ENCODE results near the gene NEDD4L.

Gene NEDD4L

GRCh38 chr18:58217052-58217451 is 173.0 kb downstream of the NEDD4L start:
- H3K9me3 ChIP-seq (replicated peaks in 1 of 2; ENCODE audit: control insufficient read depth in 2 of 2, insufficient read depth in 1 of 2, low read depth in 1 of 2, low read length in 2 of 2), result no peaks in the 10 kb centered on the region
- H3K23ac ChIP-seq (ENCODE audit: low read depth, low read length, poor library complexity), result no peak overlapping the region
- H2BK12ac ChIP-seq (ENCODE audit: low read length), result no peak overlapping the region
- H2BK5ac ChIP-seq (ENCODE audit: low read length), result no peak overlapping the region
- DNase-seq (ENCODE audit: low spot score), result no peak
- H3K4me3 ChIP-seq (ENCODE audit: low read length in 2 of 2), result no peak overlapping the region
- H3K36me3 ChIP-seq (replicated peaks in 1 of 2; ENCODE audit: control insufficient read depth in 2 of 2, insufficient read depth in 2 of 2, low read length in 2 of 2), result no peaks in the 10 kb centered on the region
- H3K18ac ChIP-seq (ENCODE audit: low read length), result no peak overlapping the region
- no peak overlapping the region for H4K8ac ChIP-seq (ENCODE audit: low read depth, low read length)
- no peak overlapping the region for H2BK15ac ChIP-seq (ENCODE audit: low read length)
- no peak overlapping the region for H2AFZ ChIP-seq (ENCODE audit: low read length)
- H3K4me1 ChIP-seq (ENCODE audit: control insufficient read depth in 2 of 2, insufficient read depth in 1 of 2, low read depth in 1 of 2, low read length in 2 of 2), result peaks cover 7 to 10% of the 10 kb centered on the region in 2 donors
- H3K14ac ChIP-seq (ENCODE audit: low read length), result no peak overlapping the region
- H3K4me2 ChIP-seq (ENCODE audit: insufficient read depth, low read length, poor library complexity, severe bottlenecking), result no peak overlapping the region
- H3K27ac ChIP-seq (replicated peaks; ENCODE audit: low read length), result no peak overlapping the region
- no peaks in the 10 kb centered on the region for H3K27me3 ChIP-seq (ENCODE audit: control insufficient read depth in 3 of 3, insufficient read depth in 3 of 3, low read depth in 1 of 3, low read length in 3 of 3)
- no peak overlapping the region for H3K4ac ChIP-seq (ENCODE audit: low read length)
- no peak overlapping the region for H2AK5ac ChIP-seq (ENCODE audit: low read depth, low read length)
- H2BK120ac ChIP-seq (ENCODE audit: low read depth, low read length), result no peak overlapping the region
- WGBS, 2 donors (ENCODE audit: extremely low coverage in 2 of 2, insufficient read length in 2 of 2, insufficient replicate concordance in 1 of 2), result no CpG with 5 or more reads among the region's 3 CpGs
- H3K79me1 ChIP-seq (ENCODE audit: low read depth, low read length), result no peaks in the 10 kb centered on the region
- H4K91ac ChIP-seq (ENCODE audit: low read depth, low read length, poor library complexity), result no peak overlapping the region
- H3K9ac ChIP-seq (ENCODE audit: low read depth, low read length, poor library complexity), result no peak overlapping the region

- H3K27me3 ChIP-seq (ENCODE audit: control insufficient read depth in 3 of 3, insufficient read depth in 3 of 3, low read depth in 1 of 3, low read length in 3 of 3), result no peaks in the 10 kb centered on the region
- no peak overlapping the region for H2BK5ac ChIP-seq (ENCODE audit: low read length)
- no peak overlapping the region for H3K27ac ChIP-seq (replicated peaks; ENCODE audit: low read length)
- H2AFZ ChIP-seq (ENCODE audit: low read length), result no peak overlapping the region
- H3K14ac ChIP-seq (ENCODE audit: low read length), result no peak overlapping the region
- no peaks in the 10 kb centered on the region for H3K79me1 ChIP-seq (ENCODE audit: low read depth, low read length)
- H3K23ac ChIP-seq (ENCODE audit: low read depth, low read length, poor library complexity), result no peak overlapping the region
- no peak overlapping the region for H2BK15ac ChIP-seq (ENCODE audit: low read length)
- H3K9ac ChIP-seq (ENCODE audit: low read depth, low read length, poor library complexity), result no peak overlapping the region
- H4K91ac ChIP-seq (ENCODE audit: low read depth, low read length, poor library complexity), result no peak overlapping the region
- no peak overlapping the region for H3K4me2 ChIP-seq (ENCODE audit: insufficient read depth, low read length, poor library complexity, severe bottlenecking)
- DNase-seq (ENCODE audit: low spot score), result no peak
- H3K4ac ChIP-seq (ENCODE audit: low read length), result no peak overlapping the region
- H3K36me3 ChIP-seq (replicated peaks in 1 of 2; ENCODE audit: control insufficient read depth in 2 of 2, insufficient read depth in 2 of 2, low read length in 2 of 2), result no peaks in the 10 kb centered on the region
- H3K18ac ChIP-seq (ENCODE audit: low read length), result no peak overlapping the region
- no peak overlapping the region for H2BK120ac ChIP-seq (ENCODE audit: low read depth, low read length)
- H3K4me3 ChIP-seq (ENCODE audit: low read length in 2 of 2), result no peak overlapping the region
- H3K9me3 ChIP-seq (replicated peaks in 1 of 2; ENCODE audit: control insufficient read depth in 2 of 2, insufficient read depth in 1 of 2, low read depth in 1 of 2, low read length in 2 of 2), result no peaks in the 10 kb centered on the region
- no peak overlapping the region for H2BK12ac ChIP-seq (ENCODE audit: low read length)
- no peak overlapping the region for H4K8ac ChIP-seq (ENCODE audit: low read depth, low read length)
- peaks cover 10% of the 10 kb centered on the region in 2 donors for H3K4me1 ChIP-seq (ENCODE audit: control insufficient read depth in 2 of 2, insufficient read depth in 1 of 2, low read depth in 1 of 2, low read length in 2 of 2)
- WGBS, 2 donors (ENCODE audit: extremely low coverage in 2 of 2, insufficient read length in 2 of 2, insufficient replicate concordance in 1 of 2), result no CpG with 5 or more reads among the region's 1 CpG
- H2AK5ac ChIP-seq (ENCODE audit: low read depth, low read length), result no peak overlapping the region
These were observed 174.1 kb downstream of the NEDD4L start for GRCh38 chr18:58218117-58218516.

- H3K9me3 ChIP-seq (replicated peaks in 1 of 2; ENCODE audit: control insufficient read depth in 2 of 2, insufficient read depth in 1 of 2, low read depth in 1 of 2, low read length in 2 of 2), result no peaks in the 10 kb centered on the region
- H3K4me3 ChIP-seq (ENCODE audit: low read length in 2 of 2), result no peak overlapping the region
- no peaks in the 10 kb centered on the region for H3K79me1 ChIP-seq (ENCODE audit: low read depth, low read length)
- no peak overlapping the region for H3K4me2 ChIP-seq (ENCODE audit: insufficient read depth, low read length, poor library complexity, severe bottlenecking)
- no peak overlapping the region for H2BK15ac ChIP-seq (ENCODE audit: low read length)
- H3K9ac ChIP-seq (ENCODE audit: low read depth, low read length, poor library complexity), result no peak overlapping the region
- WGBS, 2 donors (ENCODE audit: extremely low coverage in 2 of 2, insufficient read length in 2 of 2, insufficient replicate concordance in 1 of 2), result no CpG with 5 or more reads among the region's 12 CpGs
- no peak overlapping the region for H3K27ac ChIP-seq (replicated peaks; ENCODE audit: low read length)
- H4K8ac ChIP-seq (ENCODE audit: low read depth, low read length), result no peak overlapping the region
- no peak overlapping the region for H3K18ac ChIP-seq (ENCODE audit: low read length)
- H3K27me3 ChIP-seq (ENCODE audit: control insufficient read depth in 3 of 3, insufficient read depth in 3 of 3, low read depth in 1 of 3, low read length in 3 of 3), result no peaks in the 10 kb centered on the region
- H2BK5ac ChIP-seq (ENCODE audit: low read length), result no peak overlapping the region
- no peak overlapping the region for H2AK5ac ChIP-seq (ENCODE audit: low read depth, low read length)
- DNase-seq (ENCODE audit: low spot score), result no peak
- H3K23ac ChIP-seq (ENCODE audit: low read depth, low read length, poor library complexity), result no peak overlapping the region
- H2AFZ ChIP-seq (ENCODE audit: low read length), result no peak overlapping the region
- H4K91ac ChIP-seq (ENCODE audit: low read depth, low read length, poor library complexity), result no peak overlapping the region
- H3K4ac ChIP-seq (ENCODE audit: low read length), result no peak overlapping the region
- no peak overlapping the region for H3K14ac ChIP-seq (ENCODE audit: low read length)
- H3K36me3 ChIP-seq (replicated peaks in 1 of 2; ENCODE audit: control insufficient read depth in 2 of 2, insufficient read depth in 2 of 2, low read length in 2 of 2), result no peaks in the 10 kb centered on the region
- peaks cover 10 to 17% of the 10 kb centered on the region in 2 donors for H3K4me1 ChIP-seq (ENCODE audit: control insufficient read depth in 2 of 2, insufficient read depth in 1 of 2, low read depth in 1 of 2, low read length in 2 of 2)
- no peak overlapping the region for H2BK12ac ChIP-seq (ENCODE audit: low read length)
- H2BK120ac ChIP-seq (ENCODE audit: low read depth, low read length), result no peak overlapping the region
These were observed 177.2 kb downstream of the NEDD4L start for GRCh38 chr18:58221060-58221725.

GRCh38 chr18:58222432-58223125 is 178.6 kb downstream of the NEDD4L start:
- H2BK15ac ChIP-seq (ENCODE audit: low read length), result no peak overlapping the region
- H2BK120ac ChIP-seq (ENCODE audit: low read depth, low read length), result no peak overlapping the region
- H3K14ac ChIP-seq (ENCODE audit: low read length), result no peak overlapping the region
- no peaks in the 10 kb centered on the region for H3K27me3 ChIP-seq (ENCODE audit: control insufficient read depth in 3 of 3, insufficient read depth in 3 of 3, low read depth in 1 of 3, low read length in 3 of 3)
- WGBS, 2 donors (ENCODE audit: extremely low coverage in 2 of 2, insufficient read length in 2 of 2, insufficient replicate concordance in 1 of 2), result no CpG with 5 or more reads among the region's 3 CpGs
- no peak overlapping the region for H3K4ac ChIP-seq (ENCODE audit: low read length)
- H4K91ac ChIP-seq (ENCODE audit: low read depth, low read length, poor library complexity), result no peak overlapping the region
- no peak overlapping the region for H4K8ac ChIP-seq (ENCODE audit: low read depth, low read length)
- no peak overlapping the region for H3K27ac ChIP-seq (replicated peaks; ENCODE audit: low read length)
- H2BK12ac ChIP-seq (ENCODE audit: low read length), result no peak overlapping the region
- peaks cover 12 to 14% of the 10 kb centered on the region in 2 donors for H3K4me1 ChIP-seq (ENCODE audit: control insufficient read depth in 2 of 2, insufficient read depth in 1 of 2, low read depth in 1 of 2, low read length in 2 of 2)
- no peak overlapping the region for H3K23ac ChIP-seq (ENCODE audit: low read depth, low read length, poor library complexity)
- no peak overlapping the region for H3K18ac ChIP-seq (ENCODE audit: low read length)
- no peak for DNase-seq (ENCODE audit: low spot score)
- no peaks in the 10 kb centered on the region for H3K9me3 ChIP-seq (replicated peaks in 1 of 2; ENCODE audit: control insufficient read depth in 2 of 2, insufficient read depth in 1 of 2, low read depth in 1 of 2, low read length in 2 of 2)
- no peak overlapping the region for H3K4me3 ChIP-seq (ENCODE audit: low read length in 2 of 2)
- H3K4me2 ChIP-seq (ENCODE audit: insufficient read depth, low read length, poor library complexity, severe bottlenecking), result no peak overlapping the region
- no peak overlapping the region for H3K9ac ChIP-seq (ENCODE audit: low read depth, low read length, poor library complexity)
- H3K79me1 ChIP-seq (ENCODE audit: low read depth, low read length), result no peaks in the 10 kb centered on the region
- H2AK5ac ChIP-seq (ENCODE audit: low read depth, low read length), result no peak overlapping the region
- H2AFZ ChIP-seq (ENCODE audit: low read length), result no peak overlapping the region
- H2BK5ac ChIP-seq (ENCODE audit: low read length), result no peak overlapping the region
- no peaks in the 10 kb centered on the region for H3K36me3 ChIP-seq (replicated peaks in 1 of 2; ENCODE audit: control insufficient read depth in 2 of 2, insufficient read depth in 2 of 2, low read length in 2 of 2)

Measured in neuronal stem cell (in vitro differentiated cells).